Measurements from ENCODE around the gene HLA-G.

Gene HLA-G

DNA sequence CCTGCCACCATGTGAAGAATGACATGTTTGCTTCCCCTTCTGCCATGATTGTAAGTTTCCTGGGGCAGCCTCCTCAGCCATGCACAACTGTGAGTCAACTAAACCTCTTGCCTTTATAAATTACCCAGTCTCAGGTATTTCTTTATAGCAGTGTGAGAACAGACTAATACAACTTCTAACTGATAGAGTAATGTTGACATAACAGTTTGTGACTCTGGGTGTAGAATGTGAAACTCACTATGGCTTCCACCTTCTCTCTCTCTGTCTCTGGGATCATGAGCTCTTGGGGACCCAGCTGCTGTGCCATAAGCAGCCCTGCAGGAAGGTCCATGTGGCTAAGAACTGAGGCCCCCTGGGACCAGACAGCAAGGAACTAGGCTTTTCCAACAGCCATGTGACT, 3.5 kb upstream of the HLA-G start:
- no peaks in the 10 kb centered on the region for H3K36me3 ChIP-seq (ENCODE audit: control insufficient read depth in 1 of 2, insufficient read depth in 2 of 2, low read length in 2 of 2)
- H3K4me1 ChIP-seq (ENCODE audit: control insufficient read depth in 1 of 2, insufficient read depth in 2 of 2, low read length in 2 of 2): peaks cover 0 to 8% of the 10 kb centered on the region in 2 donors
- H3K9me3 ChIP-seq (ENCODE audit: control insufficient read depth in 1 of 2, low read length in 2 of 2): no peaks in the 10 kb centered on the region
- H3K27ac ChIP-seq (ENCODE audit: low read length): no peak overlapping the region
- H3K4me3 ChIP-seq (ENCODE audit: low read depth in 1 of 2, low read length in 2 of 2): no peak overlapping the region
- peaks cover 12% of the 10 kb centered on the region for H3K27me3 ChIP-seq (ENCODE audit: low read depth, low read length)

DNA sequence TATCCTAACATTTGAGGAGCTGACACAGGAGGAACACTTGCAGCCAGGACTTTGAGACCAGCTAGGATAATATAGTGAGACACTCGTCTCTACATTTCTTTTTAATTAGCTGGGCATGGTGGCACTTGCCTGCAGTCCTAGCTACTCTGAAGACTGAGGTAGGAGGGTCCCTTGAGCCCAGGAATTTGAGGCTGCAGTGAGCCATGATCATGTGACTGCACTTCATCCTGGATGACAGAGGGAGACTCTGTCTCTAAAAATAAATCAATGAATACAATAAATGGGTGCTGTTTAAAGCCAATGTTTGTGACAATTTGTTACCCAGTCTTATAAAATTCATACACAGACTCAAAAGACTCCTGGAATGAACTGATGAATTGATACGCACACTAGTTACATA, 1.8 kb upstream of the HLA-G start:
- no peak overlapping the region for H3K27ac ChIP-seq (ENCODE audit: low read length)
- H3K9me3 ChIP-seq (ENCODE audit: control insufficient read depth in 1 of 2, low read length in 2 of 2): no peaks in the 10 kb centered on the region
- H3K4me1 ChIP-seq (ENCODE audit: control insufficient read depth in 1 of 2, insufficient read depth in 2 of 2, low read length in 2 of 2): peaks cover 0 to 8% of the 10 kb centered on the region in 2 donors
- peaks cover 20% of the 10 kb centered on the region for H3K27me3 ChIP-seq (ENCODE audit: low read depth, low read length)
- H3K36me3 ChIP-seq (ENCODE audit: control insufficient read depth in 1 of 2, insufficient read depth in 2 of 2, low read length in 2 of 2): no peaks in the 10 kb centered on the region
- H3K4me3 ChIP-seq (ENCODE audit: low read depth in 1 of 2, low read length in 2 of 2): no peak overlapping the region

DNA sequence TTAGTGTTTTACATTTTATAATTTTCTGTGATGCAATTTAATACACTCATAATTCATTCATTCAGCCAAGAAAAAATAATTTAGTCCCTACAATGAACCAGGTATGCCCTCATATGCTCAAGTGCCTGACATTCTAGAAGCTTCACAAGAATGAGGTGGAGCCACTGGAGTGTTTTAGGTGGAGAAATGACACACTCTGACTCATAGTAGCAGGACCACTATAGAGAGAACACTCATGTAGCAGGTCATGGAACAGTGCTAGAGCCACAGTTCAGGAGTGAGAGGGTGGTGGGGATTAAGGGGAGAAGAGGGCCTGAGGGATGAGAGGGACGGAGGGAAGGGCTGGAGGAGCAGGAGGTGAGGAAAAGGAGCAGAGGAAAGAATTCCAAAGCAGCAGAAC, 1.4 kb upstream of the HLA-G start:
- Histone ChIP-seq H3K27me3 (ENCODE audit: low read depth, low read length) (peaks cover 20% of the 10 kb centered on the region), H3K27ac (ENCODE audit: low read length) (no peak overlapping the region), H3K4me3 (ENCODE audit: low read depth in 1 of 2, low read length in 2 of 2) (no peak overlapping the region), H3K4me1 (ENCODE audit: control insufficient read depth in 1 of 2, insufficient read depth in 2 of 2, low read length in 2 of 2) (peaks cover 0 to 8% of the 10 kb centered on the region in 2 donors), H3K9me3 (ENCODE audit: control insufficient read depth in 1 of 2, low read length in 2 of 2) (no peaks in the 10 kb centered on the region), H3K36me3 (ENCODE audit: control insufficient read depth in 1 of 2, insufficient read depth in 2 of 2, low read length in 2 of 2) (no peaks in the 10 kb centered on the region)

DNA sequence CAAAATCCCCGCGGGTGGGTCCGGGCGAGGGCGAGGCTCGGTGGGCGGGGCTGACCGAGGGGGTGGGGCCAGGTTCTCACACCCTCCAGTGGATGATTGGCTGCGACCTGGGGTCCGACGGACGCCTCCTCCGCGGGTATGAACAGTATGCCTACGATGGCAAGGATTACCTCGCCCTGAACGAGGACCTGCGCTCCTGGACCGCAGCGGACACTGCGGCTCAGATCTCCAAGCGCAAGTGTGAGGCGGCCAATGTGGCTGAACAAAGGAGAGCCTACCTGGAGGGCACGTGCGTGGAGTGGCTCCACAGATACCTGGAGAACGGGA, 809 bp downstream of the HLA-G start:
- Histone ChIP-seq H3K4me1 (ENCODE audit: control insufficient read depth in 1 of 2, insufficient read depth in 2 of 2, low read length in 2 of 2) (peaks cover 0 to 8% of the 10 kb centered on the region in 2 donors), H3K27ac (ENCODE audit: low read length) (no peak overlapping the region), H3K9me3 (ENCODE audit: control insufficient read depth in 1 of 2, low read length in 2 of 2) (no peaks in the 10 kb centered on the region), H3K36me3 (ENCODE audit: control insufficient read depth in 1 of 2, insufficient read depth in 2 of 2, low read length in 2 of 2) (no peaks in the 10 kb centered on the region), H3K4me3 (ENCODE audit: low read depth in 1 of 2, low read length in 2 of 2) (peak overlapping the region; percentile 16 to 53), H3K27me3 (ENCODE audit: low read depth, low read length) (peaks cover 26% of the 10 kb centered on the region)

- H3K27me3 ChIP-seq (ENCODE audit: low read depth, low read length): peaks cover 26% of the 10 kb centered on the region
Measured at GRCh38 chr6:29829766-29830165, 2.1 kb downstream of the HLA-G start.

GRCh38 chr6:29830409-29830808, 2.8 kb downstream of the HLA-G start:
- H3K36me3 ChIP-seq (ENCODE audit: control insufficient read depth in 1 of 2, insufficient read depth in 2 of 2, low read length in 2 of 2): no peaks in the 10 kb centered on the region
- peaks cover 26% of the 10 kb centered on the region for H3K27me3 ChIP-seq (ENCODE audit: low read depth, low read length)
- no peak overlapping the region for H3K4me3 ChIP-seq (ENCODE audit: low read depth in 1 of 2, low read length in 2 of 2)
- no peaks in the 10 kb centered on the region for H3K9me3 ChIP-seq (ENCODE audit: control insufficient read depth in 1 of 2, low read length in 2 of 2)
- peaks cover 0 to 8% of the 10 kb centered on the region in 2 donors for H3K4me1 ChIP-seq (ENCODE audit: control insufficient read depth in 1 of 2, insufficient read depth in 2 of 2, low read length in 2 of 2)
- H3K27ac ChIP-seq (ENCODE audit: low read length): no peak overlapping the region

More at GRCh38 chr6:29829766-29830165, 2.1 kb downstream of the HLA-G start:
- H3K9me3 ChIP-seq (ENCODE audit: control insufficient read depth in 1 of 2, low read length in 2 of 2): no peaks in the 10 kb centered on the region
- H3K4me3 ChIP-seq (ENCODE audit: low read depth in 1 of 2, low read length in 2 of 2): no peak overlapping the region
- no peaks in the 10 kb centered on the region for H3K36me3 ChIP-seq (ENCODE audit: control insufficient read depth in 1 of 2, insufficient read depth in 2 of 2, low read length in 2 of 2)
- peaks cover 0 to 8% of the 10 kb centered on the region in 2 donors for H3K4me1 ChIP-seq (ENCODE audit: control insufficient read depth in 1 of 2, insufficient read depth in 2 of 2, low read length in 2 of 2)
- no peak overlapping the region for H3K27ac ChIP-seq (ENCODE audit: low read length)

DNA sequence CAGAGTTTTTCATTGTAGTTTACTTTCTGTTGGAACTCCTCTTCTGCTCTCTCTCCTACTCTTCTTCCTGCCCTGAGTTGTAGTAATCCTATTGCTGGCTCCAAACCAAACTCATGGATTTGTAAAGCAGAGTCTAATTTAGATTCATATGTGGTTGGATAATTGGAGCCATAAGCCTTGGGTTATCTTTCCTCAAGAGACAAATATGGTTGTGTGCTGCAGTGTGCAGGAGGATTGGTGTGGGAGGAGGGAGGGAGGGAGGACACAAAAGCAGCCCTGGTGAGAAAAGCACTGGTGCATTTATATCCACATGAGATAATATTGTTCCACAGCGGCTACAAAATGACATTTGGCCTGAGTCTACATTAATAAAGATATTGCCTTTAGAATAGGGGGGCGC, 4.2 kb downstream of the HLA-G start:
- Histone ChIP-seq H3K9me3 (ENCODE audit: control insufficient read depth in 1 of 2, low read length in 2 of 2) (no peaks in the 10 kb centered on the region), H3K27me3 (ENCODE audit: low read depth, low read length) (peaks cover 26% of the 10 kb centered on the region), H3K36me3 (ENCODE audit: control insufficient read depth in 1 of 2, insufficient read depth in 2 of 2, low read length in 2 of 2) (no peaks in the 10 kb centered on the region), H3K27ac (ENCODE audit: low read length) (no peak overlapping the region), H3K4me1 (ENCODE audit: control insufficient read depth in 1 of 2, insufficient read depth in 2 of 2, low read length in 2 of 2) (peaks cover 0 to 8% of the 10 kb centered on the region in 2 donors), H3K4me3 (ENCODE audit: low read depth in 1 of 2, low read length in 2 of 2) (no peak overlapping the region)

DNA sequence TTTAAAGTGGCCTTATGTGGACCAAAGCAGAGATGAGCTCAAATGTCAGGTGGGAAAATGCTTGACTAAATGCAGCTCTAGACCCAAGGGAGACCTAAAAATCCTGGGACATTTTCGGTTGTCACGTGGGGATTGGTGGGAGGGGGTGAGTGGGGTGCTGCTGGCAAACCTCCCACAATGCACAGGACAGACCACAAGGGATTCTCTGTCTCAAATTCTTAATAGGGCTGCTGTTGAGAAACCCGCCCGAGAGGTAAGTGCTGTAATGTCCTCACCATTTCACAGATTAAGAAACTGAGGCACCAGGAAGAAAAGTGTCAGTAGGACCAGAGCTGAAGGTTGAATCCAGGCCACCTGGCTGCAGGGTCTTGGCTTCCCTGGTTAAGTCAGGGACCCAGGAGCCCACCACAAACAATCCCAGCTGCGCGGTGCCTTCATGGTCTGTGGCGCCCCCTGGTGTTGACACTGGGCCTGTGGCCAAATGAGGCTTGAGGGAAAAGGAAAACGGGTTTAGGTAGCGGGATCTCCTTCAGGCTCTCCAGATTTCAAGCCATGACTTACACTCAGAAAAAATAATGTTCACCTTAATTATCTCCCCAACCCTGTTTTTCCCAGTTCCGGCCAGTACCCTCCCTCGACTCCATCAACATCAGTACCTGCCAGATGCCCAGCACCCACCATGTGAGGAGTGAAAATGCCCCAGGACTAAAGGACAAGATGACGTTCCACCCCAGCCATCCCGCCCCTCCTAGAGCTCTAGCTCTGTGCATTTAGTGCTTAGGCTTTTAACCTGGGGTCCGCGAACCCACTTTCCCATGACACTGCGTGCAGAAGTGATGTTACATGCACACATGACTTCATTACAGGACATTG, 7.2 kb downstream of the HLA-G start:
- H3K27me3 ChIP-seq (ENCODE audit: low read depth, low read length): peaks cover 11% of the 10 kb centered on the region
- H3K36me3 ChIP-seq (ENCODE audit: control insufficient read depth in 1 of 2, insufficient read depth in 2 of 2, low read length in 2 of 2): no peaks in the 10 kb centered on the region
- no peaks in the 10 kb centered on the region for H3K9me3 ChIP-seq (ENCODE audit: control insufficient read depth in 1 of 2, low read length in 2 of 2)
- no peak overlapping the region for H3K4me3 ChIP-seq (ENCODE audit: low read depth in 1 of 2, low read length in 2 of 2)
- H3K27ac ChIP-seq (ENCODE audit: low read length): no peak overlapping the region
- no peaks in the 10 kb centered on the region for H3K4me1 ChIP-seq (ENCODE audit: control insufficient read depth in 1 of 2, insufficient read depth in 2 of 2, low read length in 2 of 2)

- Histone ChIP-seq H3K4me3 (ENCODE audit: low read depth in 1 of 2, low read length in 2 of 2) (no peak overlapping the region), H3K36me3 (ENCODE audit: control insufficient read depth in 1 of 2, insufficient read depth in 2 of 2, low read length in 2 of 2) (no peaks in the 10 kb centered on the region), H3K9me3 (ENCODE audit: control insufficient read depth in 1 of 2, low read length in 2 of 2) (peaks cover 0 to 3% of the 10 kb centered on the region in 2 donors), H3K4me1 (ENCODE audit: control insufficient read depth in 1 of 2, insufficient read depth in 2 of 2, low read length in 2 of 2) (no peaks in the 10 kb centered on the region), H3K27ac (ENCODE audit: low read length) (no peak overlapping the region), H3K27me3 (ENCODE audit: low read depth, low read length) (no peaks in the 10 kb centered on the region)
Measured at GRCh38 chr6:29839917-29840316, 12.3 kb downstream of the HLA-G start.

DNA sequence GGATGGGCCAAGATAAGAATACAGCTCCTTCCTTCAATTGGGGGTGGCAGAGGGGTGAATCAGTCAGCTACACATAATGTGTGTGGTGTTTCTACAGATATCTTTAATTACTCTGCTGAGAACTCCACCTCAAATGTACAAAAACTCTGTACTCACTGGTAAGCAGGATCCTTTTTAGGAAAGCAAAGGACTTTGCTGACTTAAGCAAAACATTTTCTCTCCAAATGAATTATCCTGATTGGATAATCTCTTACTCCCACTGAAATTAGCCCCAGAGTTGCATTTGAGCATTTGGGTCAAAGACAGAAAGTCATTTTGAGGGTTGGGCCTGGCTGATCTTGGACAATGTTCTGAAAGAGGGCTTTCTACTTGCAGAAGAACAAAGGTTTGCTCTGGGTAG, 13.4 kb downstream of the HLA-G start:
- no peaks in the 10 kb centered on the region for H3K27me3 ChIP-seq (ENCODE audit: low read depth, low read length)
- H3K27ac ChIP-seq (ENCODE audit: low read length): no peak overlapping the region
- H3K4me1 ChIP-seq (ENCODE audit: control insufficient read depth in 1 of 2, insufficient read depth in 2 of 2, low read length in 2 of 2): no peaks in the 10 kb centered on the region
- no peaks in the 10 kb centered on the region for H3K36me3 ChIP-seq (ENCODE audit: control insufficient read depth in 1 of 2, insufficient read depth in 2 of 2, low read length in 2 of 2)
- H3K9me3 ChIP-seq (ENCODE audit: control insufficient read depth in 1 of 2, low read length in 2 of 2): peaks cover 0 to 3% of the 10 kb centered on the region in 2 donors
- no peak overlapping the region for H3K4me3 ChIP-seq (ENCODE audit: low read depth in 1 of 2, low read length in 2 of 2)

GRCh38 chr6:29845405-29846006, 17.9 kb downstream of the HLA-G start:
- Histone ChIP-seq H3K4me1 (ENCODE audit: control insufficient read depth in 1 of 2, insufficient read depth in 2 of 2, low read length in 2 of 2) (peaks cover 0 to 4% of the 10 kb centered on the region in 2 donors), H3K36me3 (ENCODE audit: control insufficient read depth in 1 of 2, insufficient read depth in 2 of 2, low read length in 2 of 2) (no peaks in the 10 kb centered on the region), H3K27me3 (ENCODE audit: low read depth, low read length) (peaks cover 12% of the 10 kb centered on the region), H3K9me3 (ENCODE audit: control insufficient read depth in 1 of 2, low read length in 2 of 2) (peaks cover 0 to 3% of the 10 kb centered on the region in 2 donors), H3K4me3 (ENCODE audit: low read depth in 1 of 2, low read length in 2 of 2) (no peak overlapping the region), H3K27ac (ENCODE audit: low read length) (no peak overlapping the region)

All from muscle layer of duodenum (tissue), 2 donors.